ENCODE results near the gene LHPP. TPM values are rescaled to one million over a fixed set of nuclear protein-coding genes. Genes with fewer than 3 reads are reported as not detected.

Gene LHPP
- total RNA-seq, 1 experiment from 2014 or later, result 6.6 TPM

GRCh38 chr10:124422742-124423141, 38.9 kb upstream of the LHPP start:
- ATAC-seq (no peak), DNase-seq (no peak)
- Histone ChIP-seq H3K27me3 (ENCODE audit: low read length) (no peaks in the 10 kb centered on the region), H4K20me1 (ENCODE audit: low read length) (no peaks in the 10 kb centered on the region), H3F3A (ENCODE audit: low read length, unreplicated experiment) (no peaks in the 10 kb centered on the region), H3K4me2 (ENCODE audit: low read length) (no peak overlapping the region), H3K36me3 (ENCODE audit: low read depth, low read length) (no peaks in the 10 kb centered on the region), H3K9me3 (ENCODE audit: low read length) (no peaks in the 10 kb centered on the region), H3K9ac (ENCODE audit: low read length) (no peak overlapping the region), H2AFZ (ENCODE audit: low read length) (no peak overlapping the region), H3K4me1 (ENCODE audit: insufficient read depth, low read length) (no peaks in the 10 kb centered on the region), H3K27ac (ENCODE audit: low read length) (no peak overlapping the region), H3K4me3 (ENCODE audit: low read length) (no peak overlapping the region), H3K9me2 (replicated peaks; ENCODE audit: low read length) (no peaks in the 10 kb centered on the region), H3K79me2 (ENCODE audit: low read length) (peaks cover 6% of the 10 kb centered on the region)
- intact Hi-C loops (cut with micrococcal nuclease), result no loop called here
- TF ChIP-seq CTCF (conservative IDR thresholded peaks at IDR 0.05; ENCODE audit: low read depth, low read length) (no peak), EZH2 (IDR thresholded peaks at IDR 0.05; ENCODE audit: low read length, unreplicated experiment) (no peak), EZH2phosphoT487 (IDR thresholded peaks at IDR 0.05; ENCODE audit: borderline replicate concordance, low read length) (no peak)
- ChIA-PET POLR2A (ENCODE audit: unreplicated experiment) (no interaction called here), CTCF (no interaction called here)
- BruUV-seq (replicated peaks), result no TSS peak

- Histone ChIP-seq H3K9ac (ENCODE audit: low read length) (no peak overlapping the region), H3K4me3 (ENCODE audit: low read length) (no peak overlapping the region), H3K4me2 (ENCODE audit: low read length) (no peak overlapping the region), H3K27ac (ENCODE audit: low read length) (no peak overlapping the region), H3K36me3 (ENCODE audit: low read depth, low read length) (no peaks in the 10 kb centered on the region), H3F3A (ENCODE audit: low read length, unreplicated experiment) (no peaks in the 10 kb centered on the region), H3K79me2 (ENCODE audit: low read length) (no peaks in the 10 kb centered on the region), H3K9me3 (ENCODE audit: low read length) (no peaks in the 10 kb centered on the region), H3K27me3 (ENCODE audit: low read length) (no peaks in the 10 kb centered on the region), H3K4me1 (ENCODE audit: insufficient read depth, low read length) (peaks cover 7% of the 10 kb centered on the region; the same call in 1 of the 2 replicates), H3K9me2 (replicated peaks; ENCODE audit: low read length) (no peaks in the 10 kb centered on the region), H2AFZ (ENCODE audit: low read length) (no peak overlapping the region), H4K20me1 (ENCODE audit: low read length) (no peaks in the 10 kb centered on the region)
- POLR2A ChIA-PET (ENCODE audit: unreplicated experiment), result no interaction called here
- CTCF ChIA-PET, result no interaction called here
- TF ChIP-seq EZH2 (IDR thresholded peaks at IDR 0.05; ENCODE audit: low read length, unreplicated experiment), result no peak
- TF ChIP-seq EZH2phosphoT487 (IDR thresholded peaks at IDR 0.05; ENCODE audit: borderline replicate concordance, low read length), result no peak
- TF ChIP-seq CTCF (conservative IDR thresholded peaks at IDR 0.05; ENCODE audit: low read depth, low read length), result no peak
- DNase-seq (no peak), ATAC-seq (no peak)
- intact Hi-C loops (cut with micrococcal nuclease), result no loop called here
- no TSS peak for BruUV-seq (replicated peaks)
Observed at GRCh38 chr10:124423813-124424212, 37.8 kb upstream of the LHPP start.

- no peak overlapping the region for H3K4me3 ChIP-seq (ENCODE audit: low read length)
- H3K27me3 ChIP-seq (ENCODE audit: low read length), result no peaks in the 10 kb centered on the region
- no peaks in the 10 kb centered on the region for H3K9me2 ChIP-seq (replicated peaks; ENCODE audit: low read length)
- POLR2A ChIA-PET (ENCODE audit: unreplicated experiment), result no interaction called here
- no peak overlapping the region for H3K9ac ChIP-seq (ENCODE audit: low read length)
- H4K20me1 ChIP-seq (ENCODE audit: low read length), result no peaks in the 10 kb centered on the region
- CTCF ChIA-PET, result no interaction called here
- peaks cover 7% of the 10 kb centered on the region; the same call in 1 of the 2 replicates for H3K4me1 ChIP-seq (ENCODE audit: insufficient read depth, low read length)
- no peak overlapping the region for H3K4me2 ChIP-seq (ENCODE audit: low read length)
- intact Hi-C loops (cut with micrococcal nuclease), result no loop called here
- ATAC-seq, result no peak
- no TSS peak for BruUV-seq (replicated peaks)
- H3K79me2 ChIP-seq (ENCODE audit: low read length), result no peaks in the 10 kb centered on the region
- no peaks in the 10 kb centered on the region for H3K9me3 ChIP-seq (ENCODE audit: low read length)
- no peak for DNase-seq
- no peak overlapping the region for H2AFZ ChIP-seq (ENCODE audit: low read length)
- no peak overlapping the region for H3K27ac ChIP-seq (ENCODE audit: low read length)
- H3F3A ChIP-seq (ENCODE audit: low read length, unreplicated experiment), result no peaks in the 10 kb centered on the region
- TF ChIP-seq EZH2 (IDR thresholded peaks at IDR 0.05; ENCODE audit: low read length, unreplicated experiment) (no peak), EZH2phosphoT487 (IDR thresholded peaks at IDR 0.05; ENCODE audit: borderline replicate concordance, low read length) (no peak), CTCF (conservative IDR thresholded peaks at IDR 0.05; ENCODE audit: low read depth, low read length) (no peak)
- H3K36me3 ChIP-seq (ENCODE audit: low read depth, low read length), result no peaks in the 10 kb centered on the region
Observed at GRCh38 chr10:124425227-124425962, 36.2 kb upstream of the LHPP start.
